HEK293T (cell line): Measurements from ENCODE around the gene USP21.

Experiments
- ARNT ChIP-seq: fragments of 450-650 bp; IDR thresholded peaks from 2 replicates; pipeline ENCODE4 v1.6.1; 2017; ENCODE audit warnings: mild to moderate bottlenecking
- BHLHE40 ChIP-seq: fragments of 450-650 bp; IDR thresholded peaks from 2 replicates; pipeline ENCODE4 v1.6.1; 2016; ENCODE audit warnings: mild to moderate bottlenecking, moderate library complexity, borderline replicate concordance
- FOXA1 ChIP-seq: fragments of 450-650 bp; IDR thresholded peaks from 2 replicates; pipeline ENCODE4 v1.6.1; 2016; ENCODE audit warnings: mild to moderate bottlenecking
- FOXK2 ChIP-seq: fragments of 450-650 bp; IDR thresholded peaks from 2 replicates; pipeline ENCODE4 v1.6.1; 2016; ENCODE audit warnings: mild to moderate bottlenecking
- FOXM1 ChIP-seq: fragments of 450-650 bp; IDR thresholded peaks from 2 replicates; pipeline ENCODE4 v1.6.1; 2017; ENCODE audit warnings: mild to moderate bottlenecking, borderline replicate concordance
- HDGF ChIP-seq: fragments of 450-650 bp; IDR thresholded peaks from 2 replicates; pipeline ENCODE4 v1.6.1; 2017; ENCODE audit warnings: antibody characterized with exemption, borderline replicate concordance
- LEF1 ChIP-seq: fragments of 450-650 bp; IDR thresholded peaks from 2 replicates; pipeline ENCODE4 v1.6.1; 2017; ENCODE audit warnings: mild to moderate bottlenecking, borderline replicate concordance
- SP1 ChIP-seq: fragments of 450-650 bp; IDR thresholded peaks from 2 replicates; pipeline ENCODE4 v1.6.1; 2017
- SUZ12 ChIP-seq: fragments of 450-650 bp; IDR thresholded peaks from 2 replicates; pipeline ENCODE4 v1.6.1; 2016; ENCODE audit warnings: mild to moderate bottlenecking
- ZNF384 ChIP-seq: fragments of 450-650 bp; IDR thresholded peaks from 2 replicates; pipeline ENCODE4 v1.6.1; 2016
- TF ChIP-seq, protein P1 (sequence below): fragments of 450-650 bp; IDR thresholded peaks from 2 replicates; pipeline ENCODE4 v1.6.1; 2016

DNA sequence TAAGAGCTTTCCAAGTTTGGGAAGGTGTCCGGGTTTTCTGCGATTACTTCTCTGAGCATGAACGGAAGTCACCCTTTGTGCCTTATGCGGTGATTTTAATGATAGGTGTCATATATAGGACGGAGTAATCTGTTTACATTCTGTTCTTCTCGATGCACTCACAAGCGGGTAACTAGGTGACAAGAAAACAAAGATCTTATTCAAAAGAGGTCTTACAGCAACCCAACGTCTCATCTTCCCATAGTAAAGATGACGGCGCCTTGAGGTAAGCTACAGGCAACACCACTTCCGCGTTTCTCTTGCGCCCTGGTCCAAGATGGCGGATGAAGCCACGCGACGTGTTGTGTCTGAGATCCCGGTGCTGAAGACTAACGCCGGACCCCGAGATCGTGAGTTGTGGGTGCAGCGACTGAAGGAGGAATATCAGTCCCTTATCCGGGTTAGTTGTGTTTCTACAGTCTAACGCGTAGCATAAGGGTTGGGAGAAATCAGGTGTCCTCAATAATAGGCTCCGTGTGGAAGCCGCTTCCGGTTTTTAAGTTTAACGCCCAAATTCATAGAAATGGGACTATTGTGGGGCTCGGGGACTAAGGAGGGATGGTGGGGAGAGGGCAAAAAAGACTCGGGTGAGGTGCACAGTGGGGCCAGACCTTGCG lies 5.5 kb upstream of the USP21 start, which contains the start of gene UFC1:
- TF ChIP-seq ARNT (0 out of 2 replicates have a peak, but pooled peaks have one; percentile 18), BHLHE40 (no peak), SP1 (no peak), FOXK2 (peak; percentile 88), ZNF384 (no peak), SUZ12 (no peak), HDGF (no peak), FOXA1 (no peak), FOXM1 (no peak), LEF1 (peak; percentile 70; the same call in 1 of the 2 replicates)
- TF ChIP-seq, protein P1, sequence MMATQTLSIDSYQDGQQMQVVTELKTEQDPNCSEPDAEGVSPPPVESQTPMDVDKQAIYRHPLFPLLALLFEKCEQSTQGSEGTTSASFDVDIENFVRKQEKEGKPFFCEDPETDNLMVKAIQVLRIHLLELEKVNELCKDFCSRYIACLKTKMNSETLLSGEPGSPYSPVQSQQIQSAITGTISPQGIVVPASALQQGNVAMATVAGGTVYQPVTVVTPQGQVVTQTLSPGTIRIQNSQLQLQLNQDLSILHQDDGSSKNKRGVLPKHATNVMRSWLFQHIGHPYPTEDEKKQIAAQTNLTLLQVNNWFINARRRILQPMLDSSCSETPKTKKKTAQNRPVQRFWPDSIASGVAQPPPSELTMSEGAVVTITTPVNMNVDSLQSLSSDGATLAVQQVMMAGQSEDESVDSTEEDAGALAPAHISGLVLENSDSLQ = no peak
